Activated CD8-positive, alpha-beta T cell treated with anti-CD3 and anti-CD28 coated beads, Interleukin-2, amount 10 ng/mL, durations not matched to agents 7 days and 5 days (primary cell): ENCODE data around the gene PLPPR3. TPM values are rescaled to one million over a fixed set of nuclear protein-coding genes. Genes with fewer than 3 reads are reported as not detected.

Experiments used
- ATAC-seq: fragments of 150-1000 bp; cut with Tn5 transposase; one replicate; pipeline ENCODE4 v1.10.0; 2021; ENCODE audit warnings: moderate library complexity
- CTCF ChIA-PET: fragments of 350-600 bp; sonication (Branson Sonifier 250); formaldehyde crosslinking; loops from one replicate; lab custom pipeline; 2021; ENCODE audit warnings: antibody characterized with exemption; lab: Charles Lee
- POLR2A ChIA-PET: fragments of 350-600 bp; sonication (Branson Sonifier 250); formaldehyde crosslinking; loops from one replicate; lab custom pipeline; 2021; ENCODE audit warnings: antibody characterized with exemption; lab: Charles Lee
- DNase-seq: peaks from one replicate; pipeline ENCODE4 v3.0.0-alpha.2; 2020
- H3K27ac Mint-ChIP-seq: one replicate; pipeline ENCODE4 v1.8.0; 2021; ENCODE audit warnings: mild to moderate bottlenecking, mixed read lengths
- H3K27me3 Mint-ChIP-seq: one replicate; pipeline ENCODE4 v1.8.0; 2021; ENCODE audit warnings: low read depth, mixed read lengths
- H3K36me3 Mint-ChIP-seq: one replicate; pipeline ENCODE4 v1.8.0; 2021; ENCODE audit warnings: low read depth, mixed read lengths
- H3K4me1 Mint-ChIP-seq: one replicate; pipeline ENCODE4 v1.8.0; 2021; ENCODE audit warnings: low read depth, mixed read lengths
- H3K4me3 Mint-ChIP-seq: one replicate; pipeline ENCODE4 v1.8.0; 2021; ENCODE audit warnings: mild to moderate bottlenecking, mixed read lengths
- H3K9me3 Mint-ChIP-seq: one replicate; pipeline ENCODE4 v1.8.0; 2022; ENCODE audit warnings: mixed read lengths; ENCODE audit not compliant: insufficient read depth
- microRNA-seq: library from miRNA; unstranded; fragments of <30 nt; microRNA quantifications from one replicate; pipeline ENCODE4 v1.2.0, GENCODE V29; 2022
- total RNA-seq, 2 experiments: library from RNA; stranded (reverse); gene quantifications; one replicate each; pipeline ENCODE4 v1.2.3, GENCODE V29; 2021

PLPPR3 gene
- total RNA-seq, 2 experiments from 2014 or later, result not detected

DNA sequence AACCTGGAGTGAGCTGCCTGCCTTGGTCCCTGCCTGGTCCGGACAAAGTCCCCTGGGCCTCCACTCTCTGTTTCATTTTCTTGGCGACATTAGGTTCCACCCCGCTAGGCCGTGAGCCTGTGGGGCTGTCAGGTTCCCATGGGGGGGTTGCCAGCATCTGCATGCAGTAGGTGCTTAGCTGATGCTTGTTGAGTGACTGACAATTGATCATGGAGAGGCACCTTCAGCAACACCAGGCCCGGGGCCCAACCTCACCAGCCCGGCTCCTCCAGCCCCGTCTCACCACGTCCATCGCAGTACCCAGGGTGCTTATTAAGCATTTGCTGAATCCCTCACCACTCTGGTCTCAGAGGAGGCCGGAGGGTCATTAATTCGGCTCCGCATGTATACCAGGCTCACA, 57.5 kb downstream of the PLPPR3 start:
- POLR2A ChIA-PET, result no interaction called here
- no peak for ATAC-seq
- H3K27ac Mint-ChIP-seq, result no peak overlapping the region

DNA sequence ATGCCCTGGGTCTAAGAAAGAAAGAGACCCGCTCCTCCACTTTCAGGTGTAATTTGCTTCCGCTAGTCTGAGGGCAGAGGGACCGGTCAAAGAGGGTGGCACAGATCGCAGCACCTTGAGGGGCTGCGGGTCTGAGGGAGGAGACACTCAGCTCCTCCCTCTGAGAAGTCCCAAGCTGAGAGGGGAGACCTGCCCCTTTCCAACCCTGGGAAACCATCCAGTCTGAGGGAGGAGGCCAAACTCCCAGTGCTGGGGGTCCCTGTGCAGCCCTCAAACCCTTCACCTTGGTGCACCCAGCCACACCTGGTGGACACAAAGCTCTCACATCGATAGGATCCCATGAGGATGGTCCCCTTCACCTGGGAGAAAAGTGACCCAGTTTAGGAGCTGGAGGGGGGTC, 57.9 kb downstream of the PLPPR3 start:
- no peak for ATAC-seq
- Mint-ChIP-seq H3K27me3 (no peaks in the 10 kb centered on the region), H3K27ac (no peak overlapping the region), H3K4me3 (no peak overlapping the region), H3K9me3 (peaks cover 4% of the 10 kb centered on the region), H3K4me1 (no peaks in the 10 kb centered on the region), H3K36me3 (peaks cover 2% of the 10 kb centered on the region)
- CTCF ChIA-PET, result interaction anchor here (0.9 kb wide), 1 partner anchor 207 kb away, joined by 3 read pairs; no protein-coding TSS in a partner anchor
- no peak for DNase-seq
- POLR2A ChIA-PET, result no interaction called here

More for the DNA sequence above, 57.5 kb downstream of the PLPPR3 start:
- H3K27me3 Mint-ChIP-seq, result no peaks in the 10 kb centered on the region
- no peaks in the 10 kb centered on the region for H3K4me1 Mint-ChIP-seq
- H3K36me3 Mint-ChIP-seq, result peaks cover 2% of the 10 kb centered on the region
- no peak overlapping the region for H3K4me3 Mint-ChIP-seq
- peaks cover 4% of the 10 kb centered on the region for H3K9me3 Mint-ChIP-seq
- no peak for DNase-seq
- CTCF ChIA-PET, result interaction anchor here (0.9 kb wide), 1 partner anchor 207 kb away, joined by 3 read pairs; no protein-coding TSS in a partner anchor

DNA sequence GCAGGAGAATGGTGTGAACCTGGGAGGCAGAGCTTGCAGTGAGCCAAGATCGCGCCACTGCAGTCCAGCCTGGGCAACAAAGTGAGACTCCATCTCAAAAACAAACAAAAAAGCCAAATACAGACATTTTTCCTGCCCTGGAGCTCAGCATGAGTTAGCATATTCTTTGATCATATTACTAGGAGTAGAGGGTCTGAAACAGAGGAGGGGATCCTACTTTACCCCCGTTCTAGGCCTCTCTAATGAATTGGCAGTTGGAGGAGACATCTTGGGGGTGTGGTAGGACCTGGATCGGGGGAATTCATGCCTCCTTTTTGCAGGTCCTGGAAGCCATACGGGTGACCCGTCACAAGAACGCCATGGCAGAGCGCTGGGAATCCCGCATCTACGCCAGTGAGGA, 58.6 kb downstream of the PLPPR3 start:
- peaks cover 11% of the 10 kb centered on the region for H3K9me3 Mint-ChIP-seq
- ATAC-seq (no peak), DNase-seq (no peak)
- ChIA-PET CTCF (no interaction called here), POLR2A (no interaction called here)
- H3K4me1 Mint-ChIP-seq, result no peaks in the 10 kb centered on the region
- H3K4me3 Mint-ChIP-seq, result no peak overlapping the region
- H3K27ac Mint-ChIP-seq, result no peak overlapping the region
- H3K36me3 Mint-ChIP-seq, result peaks cover 2% of the 10 kb centered on the region
- H3K27me3 Mint-ChIP-seq, result no peaks in the 10 kb centered on the region

Small RNA genes lying within 50 kb of the gene (microRNA-seq; reads per million reads assigned to microRNA genes)
- gene MIR3187 (112 reads per million, percentile 62 among the genes with 10 or more reads in this experiment), gene MIR4745 (25.8 reads per million, percentile 40 among the genes with 10 or more reads in this experiment)

Other genes with a start within 250 kb of the PLPPR3 start
- gene BSG, start 249.4 kb downstream of the PLPPR3 start, total RNA-seq, result 100 to 1,000 TPM; 207 to 217 TPM
- 1 to 10 TPM in 1 of 2 experiments, under 1 TPM in 1; 0.84 to 1.3 TPM for gene HCN2, start 232.1 kb downstream of the PLPPR3 start, total RNA-seq
- 10 to 100 TPM; 50.6 to 51.0 TPM for gene POLRMT, start 188.4 kb downstream of the PLPPR3 start, total RNA-seq
- gene FGF22, start 182.1 kb downstream of the PLPPR3 start, total RNA-seq, result not detected
- gene RNF126, start 158.7 kb downstream of the PLPPR3 start, total RNA-seq, result 10 to 100 TPM; 71.3 to 78.4 TPM
- 1 to 10 TPM; 2.2 to 3.0 TPM for gene FSTL3, start 145.6 kb downstream of the PLPPR3 start, total RNA-seq
- not detected for gene PRSS57, start 126.5 kb downstream of the PLPPR3 start, total RNA-seq
- not detected for gene PALM, start 113.0 kb downstream of the PLPPR3 start, total RNA-seq
- gene MISP, start 70.8 kb downstream of the PLPPR3 start, total RNA-seq, result not detected
- 100 to 1,000 TPM; 524 to 526 TPM for gene PTBP1, start 24.5 kb downstream of the PLPPR3 start, total RNA-seq
- gene AZU1, start 5.9 kb upstream of the PLPPR3 start, total RNA-seq, result not detected
- not detected for gene PRTN3, start 19.0 kb upstream of the PLPPR3 start, total RNA-seq
- not detected for gene ELANE, start 30.3 kb upstream of the PLPPR3 start, total RNA-seq
- 1 to 10 TPM; 2.1 to 2.2 TPM for gene CFD, start 37.7 kb upstream of the PLPPR3 start, total RNA-seq
- 10 to 100 TPM; 55.9 to 60.4 TPM for gene MED16, start 71.2 kb upstream of the PLPPR3 start, total RNA-seq
- gene RNU6-9, start 71.5 kb upstream of the PLPPR3 start, total RNA-seq, result not detected
- gene R3HDM4, start 91.3 kb upstream of the PLPPR3 start, total RNA-seq, result 10 to 100 TPM; 75.9 to 76.7 TPM
- gene KISS1R, start 95.4 kb upstream of the PLPPR3 start, total RNA-seq, result 1 to 10 TPM in 1 of 2 experiments, under 1 TPM in 1; 0.55 to 1.1 TPM
- gene ARID3A, start 104.1 kb upstream of the PLPPR3 start, total RNA-seq, result 10 to 100 TPM; 26.7 to 27.7 TPM
- gene WDR18, start 162.4 kb upstream of the PLPPR3 start, total RNA-seq, result 10 to 100 TPM; 51.5 to 53.0 TPM
- not detected for gene GRIN3B, start 178.5 kb upstream of the PLPPR3 start, total RNA-seq
- gene TMEM259, start 199.2 kb upstream of the PLPPR3 start, total RNA-seq, result 100 to 1,000 TPM; 153 to 160 TPM
- gene RNU6-2, start 199.6 kb upstream of the PLPPR3 start, total RNA-seq, result not detected
- gene CNN2, start 204.7 kb upstream of the PLPPR3 start, total RNA-seq, result 100 to 1,000 TPM; 417 to 455 TPM
- 10 to 100 TPM; 76.6 to 77.5 TPM for gene ABCA7, start 218.2 kb upstream of the PLPPR3 start, total RNA-seq
- gene ARHGAP45, start 245.2 kb upstream of the PLPPR3 start, total RNA-seq, result 100 to 1,000 TPM; 433 to 445 TPM